GM19438 (cell line): ENCODE data around the gene NR1H3.
"Not testable (repeated sequence)": the region's sequence is repeated elsewhere in the genome, so short reads cannot be mapped to it uniquely, and the experiment has no call there.

Experiments used
- ATAC-seq: cut with Tn5 transposase; IDR thresholded peaks from one replicate; pipeline ENCODE4 v1.9.1; 2021; ENCODE audit warnings: low read depth; ENCODE audit not compliant: unreplicated experiment

Gene NR1H3

GRCh38 chr11:47299078-47299477, 41.3 kb downstream of the NR1H3 start:
- no peak for ATAC-seq

- ATAC-seq: no peak
These were observed 45.1 kb downstream of the NR1H3 start for GRCh38 chr11:47302853-47303252.

GRCh38 chr11:47305734-47306483, 48.1 kb downstream of the NR1H3 start:
- ATAC-seq: no peak

- no peak for ATAC-seq
These were observed 48.7 kb downstream of the NR1H3 start for GRCh38 chr11:47306484-47306844.

GRCh38 chr11:47308050-47308823, 50.4 kb downstream of the NR1H3 start:
- no peak for ATAC-seq

- no peak for ATAC-seq
These were observed 57.2 kb downstream of the NR1H3 start for GRCh38 chr11:47314992-47315391.

- not testable (repeated sequence) for ATAC-seq
These were observed 58.7 kb downstream of the NR1H3 start for GRCh38 chr11:47316501-47316900.

- peak; percentile 78 for ATAC-seq
These were observed 59.5 kb downstream of the NR1H3 start for GRCh38 chr11:47317064-47317828.

- ATAC-seq: no peak
These were observed 60.4 kb downstream of the NR1H3 start for GRCh38 chr11:47318166-47318565.
